A549 (cell line): ENCODE measurements around the gene WTIP. TPM values are rescaled to one million over a fixed set of nuclear protein-coding genes. Genes with fewer than 3 reads are reported as not detected.

Experiments
- ATAC-seq, 2 experiments: fragments of 200-7000 bp in 1 of 2; fragments of >200 bp in 1 of 2; cut with Nextera tagmentation in 1 of 2; cut with Tn5 transposase in 1 of 2; 3 replicates each; pipeline versions ENCODE4 v1.8.0 to v1.9.1; 2018 to 2020; ENCODE audit warnings: mild to moderate bottlenecking in 1 of 2, moderate library complexity in 1 of 2
- CTCF ChIA-PET: fragments of 300-600 bp; sonication (Branson Sonifier 250); formaldehyde crosslinking; extraction: SDS; loops from one replicate; lab custom pipeline; 2021; ENCODE audit warnings: antibody characterized with exemption, inconsistent platforms; lab: Yijun Ruan, JAX
- POLR2A ChIA-PET: fragments of 350-600 bp; formaldehyde crosslinking; extraction: SDS; loops from one replicate; lab custom pipeline; 2021; ENCODE audit warnings: antibody characterized with exemption, inconsistent platforms; lab: Yijun Ruan, JAX
- DNase-seq, 2 experiments: peaks; one replicate each; pipeline versions ENCODE4 v3.0.0 to v3.0.0-alpha.2; 2011 to 2016; ENCODE audit warnings: low read depth in 1 of 2, low spot score in 1 of 2
- FAIRE-seq: peaks from 2 replicates; lab custom pipeline; 2011; peaks lifted over from hg19 to GRCh38; lab: Jason Lieb, UNC
- H3K27ac ChIP-seq, 2 experiments: fragments of >200 bp; sonication (Bioruptor Twin); formaldehyde crosslinking; 3 replicates each; pipeline ENCODE4 v1.5.1; 2016 to 2017
- H3K4me1 ChIP-seq: fragments of >200 bp; sonication (Bioruptor Twin); formaldehyde crosslinking; 3 replicates; pipeline ENCODE4 v1.6.1; 2016
- H3K4me2 ChIP-seq: fragments of >200 bp; sonication (Bioruptor Twin); formaldehyde crosslinking; 3 replicates; pipeline ENCODE4 v1.6.1; 2016
- H3K4me3 ChIP-seq: fragments of >200 bp; sonication (Bioruptor Twin); formaldehyde crosslinking; 3 replicates; pipeline ENCODE4 v1.5.1; 2016
- H3K9me3 ChIP-seq: fragments of >200 bp; sonication (Bioruptor Twin); formaldehyde crosslinking; 3 replicates; pipeline ENCODE4 v1.6.1; 2016
- BHLHE40 ChIP-seq: IDR thresholded peaks from 2 replicates; pipeline ENCODE4 v1.6.1; 2012; ENCODE audit warnings: low read depth, low read length, inconsistent platforms
- CBX2 ChIP-seq: fragments of 200-600 bp; sonication (generic); IDR thresholded peaks from 2 replicates; pipeline ENCODE4 v1.6.1; 2016; ENCODE audit warnings: low read depth, mild to moderate bottlenecking, borderline replicate concordance
- CBX8 ChIP-seq: fragments of 200-600 bp; sonication (generic); IDR thresholded peaks from 2 replicates; pipeline ENCODE4 v1.6.1; 2016
- EP300 ChIP-seq, 2 experiments: fragments of >200 bp; sonication (Bioruptor Twin); formaldehyde crosslinking; IDR thresholded peaks; 2 replicates in 1 of 2; 3 replicates in 1 of 2; pipeline ENCODE4 v1.6.1; 2016 to 2017
- ESRRA ChIP-seq: fragments of 150-350 bp; IDR thresholded peaks from 2 replicates; pipeline ENCODE4 v1.6.1; 2014; ENCODE audit warnings: mild to moderate bottlenecking, low read length, borderline replicate concordance
- FOSL2 ChIP-seq, 2 experiments: fragments of 450-650 bp in 1 of 2; fragments of >200 bp in 1 of 2; sonication (Bioruptor Twin) in 1 of 2; formaldehyde crosslinking; IDR thresholded peaks; 2 replicates each; pipeline versions ENCODE4 v1.5.0 to v1.6.1; 2016 to 2020; ENCODE audit warnings: mild to moderate bottlenecking in 1 of 2, moderate library complexity in 1 of 2
- GATA3 ChIP-seq: IDR thresholded peaks from 2 replicates; pipeline ENCODE4 v1.6.1; 2012; ENCODE audit warnings: borderline replicate concordance
- HOXB13 ChIP-seq: fragments of 250-450 bp; sonication (Bioruptor Pico); IDR thresholded peaks from 2 replicates; pipeline ENCODE4 v1.5.0; 2020; ENCODE audit warnings: low read depth, mild to moderate bottlenecking, moderate library complexity
- HOXB5 ChIP-seq: fragments of 250-450 bp; sonication (Bioruptor Pico); IDR thresholded peaks from 2 replicates; pipeline ENCODE4 v1.5.0; 2020; ENCODE audit warnings: mild to moderate bottlenecking, moderate library complexity
- JUN ChIP-seq, 2 experiments: fragments of >200 bp; sonication (Bioruptor Twin); formaldehyde crosslinking; IDR thresholded peaks; 2 replicates in 1 of 2; 3 replicates in 1 of 2; pipeline ENCODE4 v1.6.1; 2016 to 2017
- MAZ ChIP-seq: fragments of 150-350 bp; IDR thresholded peaks from 2 replicates; pipeline ENCODE4 v1.6.1; 2014; ENCODE audit warnings: antibody characterized with exemption, low read depth, low read length, borderline replicate concordance
- MYC ChIP-seq: IDR thresholded peaks from 2 replicates; pipeline ENCODE4 v1.6.1; 2012; ENCODE audit warnings: mild to moderate bottlenecking, inconsistent platforms, low read length, improper control_type of control experiment, borderline replicate concordance
- NFE2L2 ChIP-seq: fragments of 150-350 bp; conservative IDR thresholded peaks from 2 replicates; pipeline ENCODE4 v1.6.1; 2014; ENCODE audit warnings: low read length
- NPAS2 ChIP-seq: fragments of 250-450 bp; sonication (Bioruptor Pico); IDR thresholded peaks from 2 replicates; pipeline ENCODE4 v1.8.0; 2022; ENCODE audit warnings: mild to moderate bottlenecking, moderate library complexity, borderline replicate concordance
- PHF8 ChIP-seq: fragments of 200-600 bp; sonication (generic); IDR thresholded peaks from 2 replicates; pipeline ENCODE4 v1.6.1; 2016; ENCODE audit warnings: low read depth, mild to moderate bottlenecking, antibody characterized with exemption, moderate library complexity, borderline replicate concordance
- POLR2A ChIP-seq: IDR thresholded peaks from 2 replicates; pipeline ENCODE4 v1.6.1; 2012; ENCODE audit warnings: mild to moderate bottlenecking, low read length
- POLR2AphosphoS2 ChIP-seq: conservative IDR thresholded peaks from 2 replicates; pipeline ENCODE4 v1.6.1; 2012; ENCODE audit warnings: low read length, improper control_type of control experiment, inconsistent platforms
- RARB ChIP-seq: fragments of 250-450 bp; sonication (Bioruptor Pico); IDR thresholded peaks from 2 replicates; pipeline ENCODE4 v1.8.0; 2021; ENCODE audit warnings: mild to moderate bottlenecking, moderate library complexity
- TP53 ChIP-seq: fragments of 250-450 bp; sonication (Bioruptor Pico); IDR thresholded peaks from 2 replicates; pipeline ENCODE4 v1.5.0; 2021; ENCODE audit warnings: mild to moderate bottlenecking, moderate library complexity
- ZC3H11A ChIP-seq: fragments of 450-650 bp; IDR thresholded peaks from 2 replicates; pipeline ENCODE4 v1.6.1; 2014; ENCODE audit warnings: antibody characterized with exemption, mild to moderate bottlenecking
- WGBS: methylation state at CpG from one replicate; pipeline ENCODE4 v1.1.6; 2017; ENCODE audit errors: missing lambda C conversion rate; 5-methylcytosine and 5-hydroxymethylcytosine counted together
- polyA plus RNA-seq, 4 experiments: library from polyadenylated mRNA; depleted of rRNA in 3 of 4; stranded (reverse); fragments of >200 nt; fragmentation: RNase III in 1 of 4; extraction: RNeasy Plus Mini Kit Qiagen cat#74134 plus additional on column Dnase treatment in 1 of 4; gene quantifications; 2 replicates in 3 of 4; 3 replicates in 1 of 4; pipeline ENCODE4 v1.2.3, GENCODE V29; 2011 to 2017
- TF ChIP-seq, protein P1 (sequence below): fragments of 200-600 bp; sonication (generic); IDR thresholded peaks from 2 replicates; pipeline ENCODE4 v1.6.1; 2016; ENCODE audit warnings: antibody characterized with exemption, mild to moderate bottlenecking, moderate library complexity
- TF ChIP-seq, protein P2 (sequence below): fragments of 250-450 bp; sonication (Bioruptor Pico); IDR thresholded peaks from 2 replicates; pipeline ENCODE4 v1.5.0; 2020; ENCODE audit warnings: low read depth, mild to moderate bottlenecking, moderate library complexity
- TF ChIP-seq, protein P3 (sequence below): fragments of 150-350 bp; IDR thresholded peaks from 2 replicates; pipeline ENCODE4 v1.6.1; 2014; ENCODE audit warnings: low read depth, mild to moderate bottlenecking, low read length

WTIP gene
- polyA plus RNA-seq, 2 of the 4 experiments (the other 2 are of a cell fraction), result 18.8 to 21.2 TPM

DNA sequence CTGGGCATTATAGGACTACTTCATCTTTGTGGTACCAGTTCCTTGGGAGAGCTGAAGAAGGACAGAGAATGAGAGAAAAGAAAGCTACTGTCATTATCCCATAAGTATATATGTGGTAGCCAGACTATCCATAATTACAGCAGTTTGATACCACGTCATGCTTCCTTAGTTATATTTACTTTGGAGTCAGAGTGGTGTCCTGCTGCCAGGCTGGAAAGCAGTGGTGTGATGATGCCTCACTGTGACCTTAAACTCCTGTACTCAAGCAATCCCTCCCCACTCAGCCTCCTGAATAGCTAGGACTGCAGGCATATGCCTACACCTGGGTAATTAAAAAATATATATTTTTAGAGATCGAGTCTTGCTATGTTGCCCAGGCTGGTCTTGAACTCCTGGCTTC is 57.8 kb downstream of the WTIP start:
- DNase-seq (no peak), FAIRE-seq (no peak), ATAC-seq (no peak)
- CTCF ChIA-PET, result interaction anchor here (1.2 kb wide), 1 partner anchor 505 kb away, joined by 3 read pairs; no protein-coding TSS in a partner anchor
- 0% methylated on average over 2 of the region's 2 CpGs for WGBS
- no peak overlapping the region for H3K4me2 ChIP-seq
- TF ChIP-seq HOXB13 (CRISPR knock-in tag), result no peak
- H3K9me3 ChIP-seq, result peaks cover 35% of the 10 kb centered on the region
- H3K4me3 ChIP-seq, result no peak overlapping the region
- H3K4me1 ChIP-seq, result no peaks in the 10 kb centered on the region
- POLR2A ChIA-PET, result no interaction called here
- no peak overlapping the region for H3K27ac ChIP-seq

DNA sequence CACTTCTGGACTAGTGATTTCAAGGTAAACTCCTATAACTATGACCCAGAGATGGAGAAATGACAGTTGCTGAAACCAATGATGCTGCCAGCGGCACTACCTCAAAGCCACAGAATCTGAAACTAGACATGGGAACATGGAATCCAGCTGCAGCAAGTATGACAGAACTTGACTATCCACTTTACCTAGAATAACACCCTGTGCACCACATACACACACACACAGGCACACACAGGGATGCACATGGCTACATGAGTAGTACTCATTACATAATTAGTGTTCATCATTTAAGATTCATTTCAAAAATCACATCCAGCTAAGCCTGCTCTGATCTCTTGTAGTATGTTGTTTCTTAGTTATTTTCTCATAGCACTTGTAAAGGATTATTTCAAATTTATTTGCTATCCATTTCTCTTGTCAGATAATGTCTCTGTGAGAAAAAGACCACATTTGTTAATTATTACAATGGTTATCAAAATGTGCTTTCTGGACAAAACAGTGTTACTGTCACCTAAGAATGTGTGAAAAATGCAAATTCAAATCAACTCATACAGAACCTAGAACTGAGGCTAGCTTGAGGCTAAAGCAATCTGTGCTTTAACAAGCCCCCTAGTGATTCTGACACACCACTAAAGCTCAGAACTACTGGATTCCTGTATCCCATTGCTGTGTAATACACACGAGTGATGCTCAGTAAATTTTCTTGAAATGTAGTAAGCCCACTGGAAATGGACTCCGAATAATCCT is 59.4 kb downstream of the WTIP start:
- no peak for TF ChIP-seq CBX8
- no peak for TF ChIP-seq NPAS2
- TF ChIP-seq, protein P1, sequence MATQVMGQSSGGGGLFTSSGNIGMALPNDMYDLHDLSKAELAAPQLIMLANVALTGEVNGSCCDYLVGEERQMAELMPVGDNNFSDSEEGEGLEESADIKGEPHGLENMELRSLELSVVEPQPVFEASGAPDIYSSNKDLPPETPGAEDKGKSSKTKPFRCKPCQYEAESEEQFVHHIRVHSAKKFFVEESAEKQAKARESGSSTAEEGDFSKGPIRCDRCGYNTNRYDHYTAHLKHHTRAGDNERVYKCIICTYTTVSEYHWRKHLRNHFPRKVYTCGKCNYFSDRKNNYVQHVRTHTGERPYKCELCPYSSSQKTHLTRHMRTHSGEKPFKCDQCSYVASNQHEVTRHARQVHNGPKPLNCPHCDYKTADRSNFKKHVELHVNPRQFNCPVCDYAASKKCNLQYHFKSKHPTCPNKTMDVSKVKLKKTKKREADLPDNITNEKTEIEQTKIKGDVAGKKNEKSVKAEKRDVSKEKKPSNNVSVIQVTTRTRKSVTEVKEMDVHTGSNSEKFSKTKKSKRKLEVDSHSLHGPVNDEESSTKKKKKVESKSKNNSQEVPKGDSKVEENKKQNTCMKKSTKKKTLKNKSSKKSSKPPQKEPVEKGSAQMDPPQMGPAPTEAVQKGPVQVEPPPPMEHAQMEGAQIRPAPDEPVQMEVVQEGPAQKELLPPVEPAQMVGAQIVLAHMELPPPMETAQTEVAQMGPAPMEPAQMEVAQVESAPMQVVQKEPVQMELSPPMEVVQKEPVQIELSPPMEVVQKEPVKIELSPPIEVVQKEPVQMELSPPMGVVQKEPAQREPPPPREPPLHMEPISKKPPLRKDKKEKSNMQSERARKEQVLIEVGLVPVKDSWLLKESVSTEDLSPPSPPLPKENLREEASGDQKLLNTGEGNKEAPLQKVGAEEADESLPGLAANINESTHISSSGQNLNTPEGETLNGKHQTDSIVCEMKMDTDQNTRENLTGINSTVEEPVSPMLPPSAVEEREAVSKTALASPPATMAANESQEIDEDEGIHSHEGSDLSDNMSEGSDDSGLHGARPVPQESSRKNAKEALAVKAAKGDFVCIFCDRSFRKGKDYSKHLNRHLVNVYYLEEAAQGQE, result no peak
- TF ChIP-seq BHLHE40, result no peak
- no peak for TF ChIP-seq EP300 (IDR thresholded peaks at IDR 0.05)
- no peak for TF ChIP-seq RARB (CRISPR knock-in tag)
- no peak for TF ChIP-seq CBX2
- TF ChIP-seq POLR2AphosphoS2, result no peak
- TF ChIP-seq, protein P2, sequence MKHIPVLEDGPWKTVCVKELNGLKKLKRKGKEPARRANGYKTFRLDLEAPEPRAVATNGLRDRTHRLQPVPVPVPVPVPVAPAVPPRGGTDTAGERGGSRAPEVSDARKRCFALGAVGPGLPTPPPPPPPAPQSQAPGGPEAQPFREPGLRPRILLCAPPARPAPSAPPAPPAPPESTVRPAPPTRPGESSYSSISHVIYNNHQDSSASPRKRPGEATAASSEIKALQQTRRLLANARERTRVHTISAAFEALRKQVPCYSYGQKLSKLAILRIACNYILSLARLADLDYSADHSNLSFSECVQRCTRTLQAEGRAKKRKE (CRISPR knock-in tag), result no peak
- no peak for TF ChIP-seq PHF8
- TF ChIP-seq MAZ, result no peak
- TF ChIP-seq, protein P3, sequence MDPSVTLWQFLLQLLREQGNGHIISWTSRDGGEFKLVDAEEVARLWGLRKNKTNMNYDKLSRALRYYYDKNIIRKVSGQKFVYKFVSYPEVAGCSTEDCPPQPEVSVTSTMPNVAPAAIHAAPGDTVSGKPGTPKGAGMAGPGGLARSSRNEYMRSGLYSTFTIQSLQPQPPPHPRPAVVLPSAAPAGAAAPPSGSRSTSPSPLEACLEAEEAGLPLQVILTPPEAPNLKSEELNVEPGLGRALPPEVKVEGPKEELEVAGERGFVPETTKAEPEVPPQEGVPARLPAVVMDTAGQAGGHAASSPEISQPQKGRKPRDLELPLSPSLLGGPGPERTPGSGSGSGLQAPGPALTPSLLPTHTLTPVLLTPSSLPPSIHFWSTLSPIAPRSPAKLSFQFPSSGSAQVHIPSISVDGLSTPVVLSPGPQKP, result no peak
- no peak for TF ChIP-seq FOSL2 (IDR thresholded peaks at IDR 0.05)
- TF ChIP-seq FOSL2 (CRISPR knock-in tag; IDR thresholded peaks at IDR 0.05), result no peak
- WGBS, result 29% methylated on average over 3 of the region's 3 CpGs
- Histone ChIP-seq H3K9me3 (peaks cover 39% of the 10 kb centered on the region), H3K4me1 (no peaks in the 10 kb centered on the region), H3K4me3 (no peak overlapping the region), H3K27ac (no peak overlapping the region), H3K4me2 (no peak overlapping the region)
- ChIA-PET POLR2A (no interaction called here), CTCF (no interaction called here)
- FAIRE-seq (peak; percentile 70), ATAC-seq (no peak), DNase-seq (no peak)

DNA sequence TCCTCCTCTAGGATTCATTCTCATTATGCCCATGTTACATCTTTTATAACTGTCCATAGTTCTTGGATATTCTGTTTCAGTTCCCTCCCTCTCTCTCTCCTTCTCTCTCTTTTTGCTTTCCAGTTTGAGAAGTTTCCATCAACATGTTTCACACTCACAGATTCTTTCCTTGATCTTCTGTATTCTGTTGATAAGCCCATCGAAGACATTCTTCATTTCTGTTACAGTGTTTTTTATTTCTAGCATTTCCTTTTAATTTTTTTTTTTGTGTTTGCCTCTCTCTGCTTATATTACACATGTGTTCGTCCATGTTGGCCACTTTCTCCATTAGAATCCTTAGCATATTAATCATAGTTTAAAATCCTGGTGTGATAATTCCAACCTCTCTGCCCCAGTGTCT is 68.3 kb downstream of the WTIP start:
- Histone ChIP-seq H3K9me3 (peaks cover 67% of the 10 kb centered on the region), H3K4me3 (no peak overlapping the region), H3K27ac (no peak overlapping the region), H3K4me2 (no peak overlapping the region), H3K4me1 (no peaks in the 10 kb centered on the region)
- no peak for DNase-seq
- no peak for TF ChIP-seq HOXB5
- no peak for TF ChIP-seq ZC3H11A
- no peak for TF ChIP-seq NFE2L2
- no peak for TF ChIP-seq POLR2A
- no peak for TF ChIP-seq TP53 (CRISPR knock-in tag)
- TF ChIP-seq EP300 (IDR thresholded peaks at IDR 0.05), result no peak
- TF ChIP-seq JUN (IDR thresholded peaks at IDR 0.05), result no peak
- no peak for TF ChIP-seq MYC
- no peak for TF ChIP-seq RARB (CRISPR knock-in tag)
- TF ChIP-seq MAZ, result no peak
- TF ChIP-seq, protein P1, result no peak
- TF ChIP-seq ESRRA, result no peak
- TF ChIP-seq NPAS2, result no peak
- TF ChIP-seq GATA3, result no peak
- CTCF ChIA-PET, result interaction anchor here (1.6 kb wide), 1 partner anchor 89 kb away, joined by 5 read pairs; no protein-coding TSS in a partner anchor
- 0% methylated on average over 2 of the region's 2 CpGs for WGBS
- ATAC-seq, result no peak
- POLR2A ChIA-PET, result no interaction called here
- no peak for FAIRE-seq
